Fibroblast of villous mesenchyme (primary cell): ENCODE results near the gene MLLT3. TPM values are rescaled to one million over a fixed set of nuclear protein-coding genes. Genes with fewer than 3 reads are reported as not detected.

Experiments used
- DNase-seq: peaks from one replicate; pipeline ENCODE4 v3.0.0-alpha.2; 2010; ENCODE audit warnings: low read depth
- H3K4me3 ChIP-seq: 2 replicates; pipeline ENCODE4 v1.5.1; 2011; ENCODE audit warnings: low read depth, mild to moderate bottlenecking, low read length
- CTCF ChIP-seq: IDR thresholded peaks from 2 replicates; pipeline ENCODE4 v1.5.1; 2012; ENCODE audit warnings: low read depth, mild to moderate bottlenecking, low read length; ENCODE audit not compliant: insufficient read depth
- total RNA-seq: library from RNA; depleted of rRNA; stranded (reverse); fragments of >200 nt; gene quantifications from 2 replicates; pipeline ENCODE4 v1.2.3, GENCODE V29; 2012

Gene MLLT3
- total RNA-seq, 1 donor = 44.9 TPM

- H3K4me3 ChIP-seq = no peak overlapping the region
- TF ChIP-seq CTCF = no peak
- no peak for DNase-seq
Observed at GRCh38 chr9:20563917-20564316, 58.4 kb downstream of the MLLT3 start.

GRCh38 chr9:20562051-20562450 lies 60.2 kb downstream of the MLLT3 start:
- H3K4me3 ChIP-seq = no peak overlapping the region
- peak; percentile 23 for DNase-seq
- TF ChIP-seq CTCF = no peak

GRCh38 chr9:20561531-20561930 lies 60.8 kb downstream of the MLLT3 start:
- H3K4me3 ChIP-seq = no peak overlapping the region
- DNase-seq = peak; percentile 66
- TF ChIP-seq CTCF = no peak

GRCh38 chr9:20559231-20559890 lies 62.9 kb downstream of the MLLT3 start:
- TF ChIP-seq CTCF = no peak
- H3K4me3 ChIP-seq = no peak overlapping the region
- DNase-seq = no peak

- TF ChIP-seq CTCF = no peak
- DNase-seq = peak; percentile 79
- no peak overlapping the region for H3K4me3 ChIP-seq
Observed at GRCh38 chr9:20558566-20559016, 63.7 kb downstream of the MLLT3 start.

GRCh38 chr9:20557890-20558565 lies 64.3 kb downstream of the MLLT3 start:
- no peak for DNase-seq
- H3K4me3 ChIP-seq = no peak overlapping the region
- no peak for TF ChIP-seq CTCF
